Chondrocyte (in vitro differentiated cells): Measurements from ENCODE around the gene POLG. TPM values are rescaled to one million over a fixed set of nuclear protein-coding genes. Genes with fewer than 3 reads are reported as not detected.

Experiments
- DNase-seq: peaks from one replicate; pipeline ENCODE4 v3.0.0; 2021; ENCODE audit warnings: mixed read lengths, low spot score
- H3K27ac Mint-ChIP-seq: one replicate; pipeline ENCODE4 v1.8.0; 2021; ENCODE audit warnings: mild to moderate bottlenecking, moderate library complexity, mixed read lengths; ENCODE audit not compliant: unreplicated experiment
- H3K27me3 Mint-ChIP-seq: 2 replicates; pipeline ENCODE4 v1.8.0; 2021; ENCODE audit warnings: low read depth, mixed read lengths
- H3K36me3 Mint-ChIP-seq: 2 replicates; pipeline ENCODE4 v1.8.0; 2021; ENCODE audit warnings: low read depth, mixed read lengths
- H3K4me1 Mint-ChIP-seq: 2 replicates; pipeline ENCODE4 v1.8.0; 2021; ENCODE audit warnings: low read depth, mild to moderate bottlenecking, mixed read lengths
- H3K4me3 Mint-ChIP-seq: one replicate; pipeline ENCODE4 v1.8.0; 2021; ENCODE audit warnings: mild to moderate bottlenecking, moderate library complexity, mixed read lengths; ENCODE audit not compliant: unreplicated experiment
- H3K9me3 Mint-ChIP-seq: 2 replicates; pipeline ENCODE4 v1.8.0; 2021; ENCODE audit warnings: low read depth, mixed read lengths
- total RNA-seq: library from RNA; stranded (reverse); gene quantifications from 3 replicates; pipeline ENCODE4 v1.2.1, GENCODE V29; 2021
- TF ChIP-seq, protein P1 (sequence below): fragments of 200-600 bp; sonication (generic); IDR thresholded peaks from 2 replicates; pipeline ENCODE4 v1.5.0; 2021; ENCODE audit warnings: antibody characterized with exemption, mild to moderate bottlenecking, moderate library complexity

The POLG gene
- total RNA-seq, 1 donor from 2014 or later: 49.7 TPM

- Mint-ChIP-seq H3K9me3 (no peaks in the 10 kb centered on the region), H3K36me3 (no peaks in the 10 kb centered on the region), H3K27ac (no peak overlapping the region), H3K4me1 (peaks cover 10% of the 10 kb centered on the region), H3K27me3 (peaks cover 74% of the 10 kb centered on the region), H3K4me3 (no peak overlapping the region)
- TF ChIP-seq, protein P1, sequence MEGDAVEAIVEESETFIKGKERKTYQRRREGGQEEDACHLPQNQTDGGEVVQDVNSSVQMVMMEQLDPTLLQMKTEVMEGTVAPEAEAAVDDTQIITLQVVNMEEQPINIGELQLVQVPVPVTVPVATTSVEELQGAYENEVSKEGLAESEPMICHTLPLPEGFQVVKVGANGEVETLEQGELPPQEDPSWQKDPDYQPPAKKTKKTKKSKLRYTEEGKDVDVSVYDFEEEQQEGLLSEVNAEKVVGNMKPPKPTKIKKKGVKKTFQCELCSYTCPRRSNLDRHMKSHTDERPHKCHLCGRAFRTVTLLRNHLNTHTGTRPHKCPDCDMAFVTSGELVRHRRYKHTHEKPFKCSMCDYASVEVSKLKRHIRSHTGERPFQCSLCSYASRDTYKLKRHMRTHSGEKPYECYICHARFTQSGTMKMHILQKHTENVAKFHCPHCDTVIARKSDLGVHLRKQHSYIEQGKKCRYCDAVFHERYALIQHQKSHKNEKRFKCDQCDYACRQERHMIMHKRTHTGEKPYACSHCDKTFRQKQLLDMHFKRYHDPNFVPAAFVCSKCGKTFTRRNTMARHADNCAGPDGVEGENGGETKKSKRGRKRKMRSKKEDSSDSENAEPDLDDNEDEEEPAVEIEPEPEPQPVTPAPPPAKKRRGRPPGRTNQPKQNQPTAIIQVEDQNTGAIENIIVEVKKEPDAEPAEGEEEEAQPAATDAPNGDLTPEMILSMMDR: no peak
- no peak for DNase-seq
These were observed 30.9 kb upstream of the POLG start for GRCh38 chr15:89365462-89366065.

- H3K36me3 Mint-ChIP-seq: no peaks in the 10 kb centered on the region
- no peak overlapping the region for H3K27ac Mint-ChIP-seq
- peaks cover 74% of the 10 kb centered on the region for H3K27me3 Mint-ChIP-seq
- peaks cover 10% of the 10 kb centered on the region for H3K4me1 Mint-ChIP-seq
- DNase-seq: no peak
- TF ChIP-seq, protein P1: no peak
- no peak overlapping the region for H3K4me3 Mint-ChIP-seq
- no peaks in the 10 kb centered on the region for H3K9me3 Mint-ChIP-seq
These were observed 30.3 kb upstream of the POLG start for GRCh38 chr15:89364741-89365450.

DNA sequence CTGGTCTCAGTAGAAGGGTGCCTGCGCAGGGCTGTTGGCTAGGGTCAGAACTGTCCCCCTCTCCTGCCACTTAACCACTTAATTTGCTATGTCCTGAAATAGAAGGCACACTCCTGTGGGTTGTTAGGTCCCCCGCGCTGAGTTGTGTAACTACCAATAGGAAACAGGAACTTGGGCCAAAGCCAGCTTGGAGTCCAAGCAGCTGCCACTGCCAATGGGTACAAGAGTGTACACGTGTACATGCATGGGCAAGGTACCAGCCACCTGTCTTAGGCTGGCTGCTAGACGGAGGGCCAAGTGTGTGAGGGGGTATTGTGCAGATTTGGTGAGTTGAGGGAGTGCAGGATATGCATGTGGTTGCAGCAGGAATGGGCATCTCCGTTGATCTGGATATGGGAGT lies 29.7 kb upstream of the POLG start:
- TF ChIP-seq, protein P1: no peak
- no peaks in the 10 kb centered on the region for H3K36me3 Mint-ChIP-seq
- H3K9me3 Mint-ChIP-seq: no peaks in the 10 kb centered on the region
- DNase-seq: no peak
- peaks cover 10% of the 10 kb centered on the region for H3K4me1 Mint-ChIP-seq
- no peak overlapping the region for H3K27ac Mint-ChIP-seq
- H3K27me3 Mint-ChIP-seq: peaks cover 74% of the 10 kb centered on the region
- no peak overlapping the region for H3K4me3 Mint-ChIP-seq

GRCh38 chr15:89363770-89364169 lies 29.1 kb upstream of the POLG start:
- H3K4me1 Mint-ChIP-seq: peaks cover 11% of the 10 kb centered on the region
- no peaks in the 10 kb centered on the region for H3K36me3 Mint-ChIP-seq
- no peak overlapping the region for H3K27ac Mint-ChIP-seq
- H3K4me3 Mint-ChIP-seq: no peak overlapping the region
- no peak for DNase-seq
- TF ChIP-seq, protein P1: no peak
- H3K27me3 Mint-ChIP-seq: peaks cover 68% of the 10 kb centered on the region
- H3K9me3 Mint-ChIP-seq: no peaks in the 10 kb centered on the region

- no peak overlapping the region for H3K27ac Mint-ChIP-seq
- TF ChIP-seq, protein P1: no peak
- peaks cover 14% of the 10 kb centered on the region for H3K4me1 Mint-ChIP-seq
- H3K36me3 Mint-ChIP-seq: no peaks in the 10 kb centered on the region
- no peak for DNase-seq
- H3K4me3 Mint-ChIP-seq: no peak overlapping the region
- H3K9me3 Mint-ChIP-seq: no peaks in the 10 kb centered on the region
- H3K27me3 Mint-ChIP-seq: peaks cover 71% of the 10 kb centered on the region
These were observed 28.5 kb upstream of the POLG start for GRCh38 chr15:89363133-89363532.
